Neural progenitor cell (in vitro differentiated cells): ENCODE results near the gene AKAP6.

Experiments
- CTCF ChIP-seq: fragments of 200-600 bp; sonication (generic); IDR thresholded peaks from 2 replicates; pipeline ENCODE4 v1.5.1; 2017; ENCODE audit warnings: antibody characterized with exemption, mild to moderate bottlenecking
- EZH2 ChIP-seq: fragments of 200-600 bp; sonication (generic); IDR thresholded peaks from 2 replicates; pipeline ENCODE4 v1.6.1; 2017; ENCODE audit warnings: antibody characterized with exemption, mild to moderate bottlenecking, moderate library complexity
- EZH2phosphoT487 ChIP-seq: fragments of 200-600 bp; sonication (generic); IDR thresholded peaks from 2 replicates; pipeline ENCODE4 v1.6.1; 2017; ENCODE audit warnings: antibody characterized with exemption

- TF ChIP-seq CTCF (no peak), EZH2phosphoT487 (no peak), EZH2 (no peak)
These were observed 518.8 kb downstream of the AKAP6 start for GRCh38 chr14:32847867-32848266.
